Measurements from ENCODE around the gene MYL11.

Gene MYL11

DNA sequence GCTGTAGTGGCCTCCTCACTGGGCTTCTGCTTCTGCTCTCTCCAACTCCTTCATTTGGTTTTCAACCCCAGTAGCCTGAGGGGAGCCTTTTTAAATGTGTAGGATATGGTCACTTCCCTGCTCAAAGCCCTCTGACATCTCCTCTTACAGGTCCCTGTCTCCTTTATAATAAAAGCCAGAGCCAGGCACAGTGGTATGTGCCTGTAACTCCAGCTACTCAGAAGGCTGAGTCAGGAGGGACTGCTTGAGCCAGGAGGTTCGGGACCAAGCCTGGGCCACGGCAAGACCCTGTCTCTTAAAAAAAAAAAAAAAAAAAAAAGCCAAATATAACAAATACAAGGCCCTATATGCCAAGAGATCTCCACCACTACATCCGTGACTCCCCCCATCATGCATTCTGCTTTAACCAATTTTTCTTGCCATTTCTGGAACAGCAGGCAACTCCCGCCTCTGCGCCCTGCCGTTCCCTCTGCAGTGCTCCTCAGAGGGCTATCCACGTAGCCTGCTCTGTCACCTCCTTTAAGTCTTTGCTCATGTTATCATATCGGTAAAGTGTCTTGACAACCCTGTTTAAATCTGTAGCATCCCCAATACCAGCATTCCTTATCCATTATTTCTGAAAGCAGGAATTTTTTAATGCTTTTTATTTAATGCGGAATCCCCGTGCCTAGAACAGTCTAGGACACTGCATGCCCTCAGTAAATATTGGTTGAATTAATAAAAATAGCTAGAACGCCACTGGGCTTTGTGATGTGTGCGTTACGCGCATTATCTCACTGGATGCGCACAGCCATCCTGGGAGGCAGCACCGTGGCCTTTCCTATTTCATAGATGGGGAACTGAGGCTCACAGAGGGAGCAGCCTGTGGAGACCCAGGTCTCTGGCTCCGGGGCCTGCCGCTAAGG lies 42.3 kb downstream of the MYL11 start:
- Histone ChIP-seq H3K36me3 (ENCODE audit: control insufficient read depth in 1 of 2, insufficient read depth in 2 of 2, low read length in 2 of 2) (peaks cover under 1 to 13% of the 10 kb centered on the region in 2 donors), H3K4me3 (ENCODE audit: low read depth in 1 of 2, low read length in 2 of 2) (peak overlapping the region; percentile 37 to 77), H3K27me3 (ENCODE audit: low read depth, low read length) (no peaks in the 10 kb centered on the region), H3K9me3 (ENCODE audit: control insufficient read depth in 1 of 2, low read length in 2 of 2) (no peaks in the 10 kb centered on the region), H3K27ac (ENCODE audit: low read length) (no peak overlapping the region), H3K4me1 (ENCODE audit: control insufficient read depth in 1 of 2, insufficient read depth in 2 of 2, low read length in 2 of 2) (peaks cover 0 to 5% of the 10 kb centered on the region in 2 donors)

DNA sequence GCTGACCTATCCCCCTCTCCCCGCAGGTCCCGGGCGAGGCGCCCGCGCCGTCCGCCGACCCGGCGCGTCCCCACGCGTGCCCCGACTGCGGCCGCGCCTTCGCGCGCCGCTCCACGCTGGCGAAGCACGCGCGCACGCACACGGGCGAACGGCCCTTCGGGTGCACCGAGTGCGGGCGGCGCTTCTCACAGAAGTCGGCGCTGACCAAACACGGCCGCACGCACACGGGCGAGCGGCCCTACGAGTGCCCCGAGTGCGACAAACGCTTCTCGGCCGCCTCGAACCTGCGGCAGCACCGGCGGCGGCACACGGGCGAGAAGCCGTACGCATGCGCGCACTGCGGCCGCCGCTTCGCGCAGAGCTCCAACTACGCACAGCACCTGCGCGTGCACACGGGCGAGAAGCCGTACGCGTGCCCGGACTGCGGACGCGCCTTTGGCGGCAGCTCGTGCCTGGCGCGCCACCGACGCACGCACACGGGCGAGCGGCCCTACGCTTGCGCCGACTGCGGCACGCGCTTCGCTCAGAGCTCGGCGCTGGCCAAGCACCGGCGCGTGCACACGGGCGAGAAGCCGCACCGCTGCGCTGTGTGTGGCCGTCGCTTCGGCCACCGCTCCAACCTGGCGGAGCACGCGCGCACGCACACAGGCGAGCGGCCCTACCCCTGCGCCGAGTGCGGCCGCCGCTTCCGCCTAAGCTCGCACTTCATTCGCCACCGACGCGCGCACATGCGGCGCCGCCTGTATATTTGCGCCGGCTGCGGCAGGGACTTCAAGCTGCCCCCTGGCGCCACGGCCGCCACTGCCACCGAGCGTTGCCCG lies 43.1 kb downstream of the MYL11 start:
- Histone ChIP-seq H3K4me3 (ENCODE audit: low read depth in 1 of 2, low read length in 2 of 2) (peak overlapping the region; percentile 37 to 77), H3K9me3 (ENCODE audit: control insufficient read depth in 1 of 2, low read length in 2 of 2) (no peaks in the 10 kb centered on the region), H3K27ac (ENCODE audit: low read length) (no peak overlapping the region), H3K27me3 (ENCODE audit: low read depth, low read length) (no peaks in the 10 kb centered on the region), H3K36me3 (ENCODE audit: control insufficient read depth in 1 of 2, insufficient read depth in 2 of 2, low read length in 2 of 2) (peaks cover 0 to 11% of the 10 kb centered on the region in 2 donors), H3K4me1 (ENCODE audit: control insufficient read depth in 1 of 2, insufficient read depth in 2 of 2, low read length in 2 of 2) (peaks cover 0 to 5% of the 10 kb centered on the region in 2 donors)

DNA sequence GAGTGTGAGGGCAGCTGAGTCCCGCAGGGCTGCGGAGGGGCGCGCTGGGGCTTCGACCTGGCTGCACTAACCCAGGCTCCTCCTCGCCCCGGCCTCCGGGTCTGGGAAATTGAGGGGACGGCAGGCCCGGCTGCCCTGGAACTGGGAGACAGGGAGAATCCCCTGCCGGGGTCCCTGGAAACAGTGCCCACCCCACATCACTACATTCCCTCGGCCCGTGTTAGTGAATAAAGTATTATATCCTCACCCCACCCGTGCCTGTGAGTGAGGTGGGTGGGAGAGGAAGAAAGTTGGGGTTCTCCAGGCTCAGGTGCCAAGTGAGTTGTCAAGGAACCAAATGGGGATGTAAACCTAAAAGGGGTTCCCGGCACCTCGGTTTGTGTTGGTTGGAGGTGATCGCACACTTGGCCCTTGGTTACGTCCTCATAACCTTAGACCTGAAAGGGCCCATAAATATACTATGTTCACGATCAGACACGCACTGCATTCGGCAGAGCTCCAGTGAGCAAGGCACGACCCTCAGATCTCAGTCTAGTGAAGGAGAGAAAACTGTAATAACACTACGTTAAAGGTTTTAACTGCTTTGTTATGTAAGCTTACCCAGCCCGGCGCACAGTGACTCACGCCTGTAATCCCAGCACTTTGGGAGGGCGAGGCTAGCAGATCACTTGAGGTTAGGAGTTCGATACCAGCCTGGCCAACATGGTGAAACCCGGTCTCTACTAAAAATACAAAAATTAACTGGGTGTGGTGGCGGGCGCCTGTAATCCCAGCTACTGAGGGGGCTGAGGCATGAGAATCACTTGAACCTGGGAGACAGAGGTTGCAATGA lies 44.0 kb downstream of the MYL11 start:
- H3K27ac ChIP-seq (ENCODE audit: low read length) = no peak overlapping the region
- H3K4me3 ChIP-seq (ENCODE audit: low read depth in 1 of 2, low read length in 2 of 2) = peak overlapping the region; percentile 7 to 77
- H3K27me3 ChIP-seq (ENCODE audit: low read depth, low read length) = no peaks in the 10 kb centered on the region
- peaks cover 4 to 14% of the 10 kb centered on the region in 2 donors for H3K36me3 ChIP-seq (ENCODE audit: control insufficient read depth in 1 of 2, insufficient read depth in 2 of 2, low read length in 2 of 2)
- H3K4me1 ChIP-seq (ENCODE audit: control insufficient read depth in 1 of 2, insufficient read depth in 2 of 2, low read length in 2 of 2) = peaks cover 0 to 5% of the 10 kb centered on the region in 2 donors
- no peaks in the 10 kb centered on the region for H3K9me3 ChIP-seq (ENCODE audit: control insufficient read depth in 1 of 2, low read length in 2 of 2)

DNA sequence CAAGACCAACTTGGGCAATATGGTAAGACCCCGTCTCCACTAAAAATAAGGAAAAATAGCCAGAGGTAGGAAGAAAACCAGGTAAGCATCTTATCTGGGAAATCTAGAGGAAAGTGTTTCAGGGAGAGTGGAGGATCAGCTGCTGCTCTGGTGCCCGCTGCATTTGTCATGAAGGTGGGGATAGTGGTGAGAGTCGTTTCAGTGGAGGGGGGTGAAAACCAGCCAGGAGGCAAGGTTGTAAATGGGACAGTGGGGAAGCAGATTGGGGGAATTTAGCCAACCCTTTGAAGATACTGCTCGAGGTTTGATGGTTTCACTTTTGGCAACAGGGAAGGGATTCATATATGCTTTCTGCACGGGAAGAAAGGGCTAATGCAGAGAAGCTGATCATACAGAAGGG lies 46.4 kb downstream of the MYL11 start:
- peaks cover 0 to 5% of the 10 kb centered on the region in 2 donors for H3K4me1 ChIP-seq (ENCODE audit: control insufficient read depth in 1 of 2, insufficient read depth in 2 of 2, low read length in 2 of 2)
- no peaks in the 10 kb centered on the region for H3K27me3 ChIP-seq (ENCODE audit: low read depth, low read length)
- peaks cover 15 to 19% of the 10 kb centered on the region in 2 donors for H3K36me3 ChIP-seq (ENCODE audit: control insufficient read depth in 1 of 2, insufficient read depth in 2 of 2, low read length in 2 of 2)
- H3K9me3 ChIP-seq (ENCODE audit: control insufficient read depth in 1 of 2, low read length in 2 of 2) = no peaks in the 10 kb centered on the region
- H3K4me3 ChIP-seq (ENCODE audit: low read depth in 1 of 2, low read length in 2 of 2) = no peak overlapping the region
- no peak overlapping the region for H3K27ac ChIP-seq (ENCODE audit: low read length)

Data from muscle layer of duodenum (tissue), 2 donors.